AG04450 (cell line): Measurements from ENCODE around the gene PPP1R2. TPM values are rescaled to one million over a fixed set of nuclear protein-coding genes. Genes with fewer than 3 reads are reported as not detected.

Experiments used
- CTCF ChIA-PET: fragments of 300-600, 350-600 bp; formaldehyde crosslinking; extraction: SDS; loops from one replicate; lab custom pipeline; 2022; ENCODE audit warnings: antibody characterized with exemption, inconsistent platforms; lab: Charles Lee
- POLR2A ChIA-PET: fragments of 350-600 bp; formaldehyde crosslinking; extraction: SDS; loops from one replicate; lab custom pipeline; 2021; ENCODE audit warnings: antibody characterized with exemption, inconsistent platforms; lab: Yijun Ruan, JAX
- DNase-seq: peaks from one replicate; pipeline ENCODE4 v3.0.0-alpha.2; 2011; ENCODE audit warnings: low read depth, low spot score
- H3K27ac ChIP-seq: one replicate; pipeline ENCODE4 v1.5.1; 2012; ENCODE audit warnings: low read depth, low read length, control low read depth
- H3K27me3 ChIP-seq: one replicate; pipeline ENCODE4 v1.6.0; 2012; ENCODE audit warnings: low read length; ENCODE audit not compliant: control insufficient read depth, insufficient read depth
- H3K4me3 ChIP-seq: 2 replicates; pipeline ENCODE4 v1.5.1; 2011; ENCODE audit warnings: mild to moderate bottlenecking, low read depth, low read length, control low read depth
- H3K9me3 ChIP-seq: 2 replicates; pipeline ENCODE4 v1.5.1; 2012; ENCODE audit warnings: low read length; ENCODE audit not compliant: control insufficient read depth, insufficient read depth
- polyA plus RNA-seq: library from polyadenylated mRNA; depleted of rRNA; stranded (reverse); fragments of >200 nt; gene quantifications from 2 replicates; pipeline ENCODE4 v1.2.3, GENCODE V29; 2011
- TF ChIP-seq, protein P1 (sequence below): IDR thresholded peaks from 2 replicates; pipeline ENCODE4 v1.5.1; 2011; ENCODE audit warnings: low read depth, low read length, control low read depth, inconsistent platforms

PPP1R2 gene
- polyA plus RNA-seq, 1 experiment: 84.3 TPM

DNA sequence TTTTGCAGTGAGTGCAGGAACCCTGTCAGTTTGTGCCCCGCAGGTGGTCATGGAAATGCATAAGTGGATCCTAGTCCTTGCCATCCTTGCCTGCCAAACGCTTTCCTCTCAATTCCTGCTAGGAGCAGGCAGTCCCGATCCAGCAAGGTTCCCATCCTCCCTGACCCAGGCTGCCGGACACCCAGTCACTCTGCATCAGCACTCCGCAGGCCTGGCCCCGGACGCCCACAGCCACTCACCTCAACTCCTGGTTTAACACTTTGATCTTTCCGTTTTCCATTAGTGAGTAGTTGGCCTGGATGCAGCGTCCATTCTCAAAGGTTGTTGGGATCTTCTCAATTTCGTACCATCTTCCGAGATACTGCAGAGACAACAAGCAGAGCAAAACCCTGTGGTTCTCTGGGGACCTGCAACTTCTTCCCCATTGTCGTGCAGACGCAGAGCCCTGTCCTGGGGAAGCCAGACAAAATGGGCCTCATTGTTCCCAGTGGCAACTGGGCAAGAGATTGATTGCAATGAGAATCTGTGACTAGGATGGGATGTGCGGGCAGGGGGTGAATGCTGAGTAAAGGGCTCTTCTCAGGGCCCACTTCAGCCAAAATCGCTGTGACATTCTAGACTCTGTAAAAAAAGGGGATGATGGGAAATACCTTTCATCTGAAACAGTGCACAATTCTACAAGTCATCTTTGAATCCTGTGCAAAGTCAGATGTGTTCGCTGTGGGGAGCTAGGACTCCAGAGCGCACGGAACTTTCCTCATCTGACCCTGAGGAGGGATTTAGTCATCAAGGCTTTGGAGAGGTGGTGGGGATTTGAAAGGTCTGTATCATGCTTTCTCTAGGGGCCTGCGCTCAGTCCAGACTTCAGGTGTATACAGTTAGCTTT lies 30.7 kb upstream of the PPP1R2 start:
- TF ChIP-seq, protein P1, sequence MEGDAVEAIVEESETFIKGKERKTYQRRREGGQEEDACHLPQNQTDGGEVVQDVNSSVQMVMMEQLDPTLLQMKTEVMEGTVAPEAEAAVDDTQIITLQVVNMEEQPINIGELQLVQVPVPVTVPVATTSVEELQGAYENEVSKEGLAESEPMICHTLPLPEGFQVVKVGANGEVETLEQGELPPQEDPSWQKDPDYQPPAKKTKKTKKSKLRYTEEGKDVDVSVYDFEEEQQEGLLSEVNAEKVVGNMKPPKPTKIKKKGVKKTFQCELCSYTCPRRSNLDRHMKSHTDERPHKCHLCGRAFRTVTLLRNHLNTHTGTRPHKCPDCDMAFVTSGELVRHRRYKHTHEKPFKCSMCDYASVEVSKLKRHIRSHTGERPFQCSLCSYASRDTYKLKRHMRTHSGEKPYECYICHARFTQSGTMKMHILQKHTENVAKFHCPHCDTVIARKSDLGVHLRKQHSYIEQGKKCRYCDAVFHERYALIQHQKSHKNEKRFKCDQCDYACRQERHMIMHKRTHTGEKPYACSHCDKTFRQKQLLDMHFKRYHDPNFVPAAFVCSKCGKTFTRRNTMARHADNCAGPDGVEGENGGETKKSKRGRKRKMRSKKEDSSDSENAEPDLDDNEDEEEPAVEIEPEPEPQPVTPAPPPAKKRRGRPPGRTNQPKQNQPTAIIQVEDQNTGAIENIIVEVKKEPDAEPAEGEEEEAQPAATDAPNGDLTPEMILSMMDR: no peak
- Histone ChIP-seq H3K27ac (no peak overlapping the region), H3K4me3 (no peak overlapping the region), H3K9me3 (no peaks in the 10 kb centered on the region; the same call in 1 of the 2 replicates), H3K27me3 (peaks cover 37% of the 10 kb centered on the region)
- DNase-seq: no peak
- POLR2A ChIA-PET: no interaction called here
- CTCF ChIA-PET: no interaction called here

DNA sequence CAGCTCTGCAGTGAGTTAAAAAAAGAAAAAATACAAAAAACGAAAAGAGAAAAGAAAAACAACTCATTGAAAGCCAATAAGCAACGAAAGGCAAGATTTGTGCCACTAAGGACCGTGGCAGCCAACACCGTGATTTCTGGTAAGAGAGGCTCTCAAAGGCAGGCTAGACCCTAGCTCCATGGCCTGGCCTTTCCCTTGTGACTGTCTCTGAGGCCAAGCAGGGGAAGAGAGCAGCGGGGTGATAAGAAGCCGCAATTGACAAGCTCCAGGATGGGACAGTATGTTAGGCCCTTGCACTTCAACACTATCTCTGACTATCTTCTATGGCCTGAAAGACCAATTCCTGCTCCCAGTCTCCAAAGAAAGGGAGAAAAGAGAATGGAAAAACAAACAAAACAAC lies 28.2 kb upstream of the PPP1R2 start:
- Histone ChIP-seq H3K27me3 (peaks cover 38% of the 10 kb centered on the region), H3K9me3 (no peaks in the 10 kb centered on the region; the same call in 1 of the 2 replicates), H3K4me3 (no peak overlapping the region), H3K27ac (no peak overlapping the region)
- DNase-seq: no peak
- POLR2A ChIA-PET: no interaction called here
- CTCF ChIA-PET: no interaction called here
- TF ChIP-seq, protein P1: no peak

DNA sequence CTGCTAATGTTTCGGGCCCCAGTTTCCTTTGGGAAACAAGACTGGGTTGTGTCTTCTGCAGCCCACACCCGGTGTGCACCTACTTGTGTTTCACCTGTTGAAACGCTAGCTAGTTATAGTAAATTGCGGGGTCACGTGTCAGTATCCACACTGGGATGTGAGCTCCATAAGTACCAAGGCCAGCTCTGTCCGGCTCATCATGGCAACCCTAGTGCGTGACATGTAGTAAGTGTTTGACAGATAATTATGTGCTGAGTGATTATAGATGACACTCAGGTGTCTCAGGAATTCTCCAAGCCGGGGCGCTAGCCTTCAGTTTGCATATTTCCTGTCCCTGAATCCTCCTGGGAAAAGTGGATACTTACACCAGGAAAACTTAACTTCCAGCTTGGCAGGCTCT lies 27.8 kb upstream of the PPP1R2 start:
- Histone ChIP-seq H3K27ac (no peak overlapping the region), H3K27me3 (peaks cover 39% of the 10 kb centered on the region), H3K9me3 (no peaks in the 10 kb centered on the region; the same call in 1 of the 2 replicates), H3K4me3 (no peak overlapping the region)
- POLR2A ChIA-PET: no interaction called here
- CTCF ChIA-PET: no interaction called here
- TF ChIP-seq, protein P1: no peak
- no peak for DNase-seq

DNA sequence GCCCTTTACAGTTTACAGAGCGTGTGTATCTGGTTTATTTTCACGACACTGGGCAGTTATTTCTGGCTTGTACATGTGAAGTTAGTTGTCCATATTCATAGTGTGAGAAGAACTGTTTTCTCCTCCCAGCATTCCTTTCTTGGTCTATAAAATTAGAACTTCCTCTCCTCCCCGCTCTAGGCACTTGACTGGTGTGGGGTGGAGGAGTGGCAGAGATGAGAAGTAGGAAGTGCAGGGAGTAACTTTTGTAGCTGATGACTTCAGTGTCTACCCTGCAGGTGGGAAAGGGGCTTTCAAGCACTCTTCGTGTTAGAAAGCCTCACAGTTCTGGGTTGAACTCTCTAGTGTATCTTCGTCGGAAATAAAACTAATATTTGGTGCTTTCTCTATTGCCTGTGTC lies 27.2 kb upstream of the PPP1R2 start:
- DNase-seq: no peak
- Histone ChIP-seq H3K27me3 (peaks cover 42% of the 10 kb centered on the region), H3K9me3 (no peaks in the 10 kb centered on the region; the same call in 1 of the 2 replicates), H3K27ac (no peak overlapping the region), H3K4me3 (no peak overlapping the region)
- ChIA-PET POLR2A (interaction anchor here (0.6 kb wide), 1 partner anchor 11 kb away, joined by 6 read pairs; no protein-coding TSS in a partner anchor), CTCF (no interaction called here)
- TF ChIP-seq, protein P1: no peak

DNA sequence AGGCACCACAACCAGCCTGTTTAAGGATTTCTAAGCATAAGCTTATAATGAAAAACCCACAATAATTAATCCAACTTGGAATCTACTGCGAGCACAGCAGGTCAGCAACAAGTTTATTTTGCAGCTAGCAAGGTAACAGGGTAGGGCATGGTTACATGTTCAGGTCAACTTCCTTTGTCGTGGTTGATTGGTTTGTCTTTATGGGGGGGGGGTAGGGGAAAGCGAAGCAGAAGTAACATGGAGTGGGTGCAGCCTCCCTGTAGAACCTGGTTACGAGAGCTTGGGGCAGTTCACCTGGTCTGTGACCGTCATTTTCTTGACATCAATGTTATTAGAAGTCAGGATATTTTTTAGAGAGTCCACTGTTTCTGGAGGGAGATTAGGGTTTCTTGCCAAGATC lies 25.5 kb upstream of the PPP1R2 start:
- H3K27me3 ChIP-seq: peaks cover 38% of the 10 kb centered on the region
- TF ChIP-seq, protein P1: no peak
- ChIA-PET POLR2A (no interaction called here), CTCF (no interaction called here)
- H3K9me3 ChIP-seq: no peaks in the 10 kb centered on the region; the same call in 1 of the 2 replicates
- no peak overlapping the region for H3K4me3 ChIP-seq
- DNase-seq: no peak
- H3K27ac ChIP-seq: no peak overlapping the region
